ENCODE data around the gene CCDC190.
"Not testable (repeated sequence)": the region's sequence is repeated elsewhere in the genome, so short reads cannot be mapped to it uniquely, and the experiment has no call there.

The CCDC190 gene

DNA sequence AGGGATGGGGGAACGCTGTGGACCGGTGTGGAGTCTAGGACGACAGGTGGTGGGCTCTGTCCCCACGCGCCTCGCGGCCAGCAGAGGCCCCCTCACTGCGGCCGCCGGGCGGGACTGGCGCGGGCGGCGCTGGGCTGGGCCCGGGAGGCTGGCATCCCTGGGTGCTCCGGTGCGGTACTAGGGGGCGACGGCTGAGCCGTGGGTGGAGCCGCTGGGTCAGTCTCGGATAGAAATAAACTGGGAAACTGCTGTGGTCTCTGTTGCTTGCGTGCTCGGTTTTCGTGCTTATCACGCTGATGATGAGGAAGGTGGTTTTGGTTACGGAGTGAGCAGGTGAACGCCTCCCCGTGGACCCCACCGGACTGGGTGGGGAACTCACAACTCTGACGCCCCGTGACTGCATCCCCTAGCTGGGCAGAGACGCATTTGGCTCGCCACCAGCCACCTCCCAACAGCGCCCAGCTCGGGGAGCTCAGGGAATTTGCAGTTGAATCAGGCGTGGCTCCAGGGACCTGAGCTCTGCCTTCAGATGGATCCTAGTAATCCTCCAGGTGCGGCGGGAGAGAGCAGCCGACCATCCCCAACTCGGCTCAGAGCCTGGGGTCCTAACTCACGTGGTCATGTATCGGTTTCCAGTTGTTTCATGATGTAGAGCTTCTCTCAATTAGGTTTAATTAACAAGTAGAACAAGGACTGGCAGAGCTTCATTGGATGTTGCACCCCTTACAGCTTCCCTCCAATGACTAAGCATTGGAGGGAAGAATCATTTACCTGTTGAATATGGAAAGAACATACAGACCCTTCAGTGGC lies 38.4 kb downstream of the CCDC190 start:
- no peaks in the 10 kb centered on the region for H3K36me3 ChIP-seq (ENCODE audit: insufficient read depth)
- H3K4me1 ChIP-seq (ENCODE audit: low read depth, poor library complexity, severe bottlenecking) = no peaks in the 10 kb centered on the region
- no peak overlapping the region for H2AFZ ChIP-seq (ENCODE audit: low read depth)
- TF ChIP-seq, protein P1, sequence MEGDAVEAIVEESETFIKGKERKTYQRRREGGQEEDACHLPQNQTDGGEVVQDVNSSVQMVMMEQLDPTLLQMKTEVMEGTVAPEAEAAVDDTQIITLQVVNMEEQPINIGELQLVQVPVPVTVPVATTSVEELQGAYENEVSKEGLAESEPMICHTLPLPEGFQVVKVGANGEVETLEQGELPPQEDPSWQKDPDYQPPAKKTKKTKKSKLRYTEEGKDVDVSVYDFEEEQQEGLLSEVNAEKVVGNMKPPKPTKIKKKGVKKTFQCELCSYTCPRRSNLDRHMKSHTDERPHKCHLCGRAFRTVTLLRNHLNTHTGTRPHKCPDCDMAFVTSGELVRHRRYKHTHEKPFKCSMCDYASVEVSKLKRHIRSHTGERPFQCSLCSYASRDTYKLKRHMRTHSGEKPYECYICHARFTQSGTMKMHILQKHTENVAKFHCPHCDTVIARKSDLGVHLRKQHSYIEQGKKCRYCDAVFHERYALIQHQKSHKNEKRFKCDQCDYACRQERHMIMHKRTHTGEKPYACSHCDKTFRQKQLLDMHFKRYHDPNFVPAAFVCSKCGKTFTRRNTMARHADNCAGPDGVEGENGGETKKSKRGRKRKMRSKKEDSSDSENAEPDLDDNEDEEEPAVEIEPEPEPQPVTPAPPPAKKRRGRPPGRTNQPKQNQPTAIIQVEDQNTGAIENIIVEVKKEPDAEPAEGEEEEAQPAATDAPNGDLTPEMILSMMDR (conservative IDR thresholded peaks at IDR 0.05; ENCODE audit: low read depth, low read length) = no peak
- no peak overlapping the region for H3K4me3 ChIP-seq (IDR thresholded peaks at IDR 0.05; ENCODE audit: insufficient read depth, low read depth, low read length)
- H3K9ac ChIP-seq = no peak overlapping the region
- H3K27ac ChIP-seq = no peak overlapping the region
- no peaks in the 10 kb centered on the region for H3K79me2 ChIP-seq (ENCODE audit: insufficient read depth, low read depth)
- no peaks in the 10 kb centered on the region for H4K20me1 ChIP-seq (ENCODE audit: insufficient read depth)
- no peak overlapping the region for H3K4me2 ChIP-seq
- no peaks in the 10 kb centered on the region for H3K27me3 ChIP-seq (ENCODE audit: insufficient read depth, low read depth)

DNA sequence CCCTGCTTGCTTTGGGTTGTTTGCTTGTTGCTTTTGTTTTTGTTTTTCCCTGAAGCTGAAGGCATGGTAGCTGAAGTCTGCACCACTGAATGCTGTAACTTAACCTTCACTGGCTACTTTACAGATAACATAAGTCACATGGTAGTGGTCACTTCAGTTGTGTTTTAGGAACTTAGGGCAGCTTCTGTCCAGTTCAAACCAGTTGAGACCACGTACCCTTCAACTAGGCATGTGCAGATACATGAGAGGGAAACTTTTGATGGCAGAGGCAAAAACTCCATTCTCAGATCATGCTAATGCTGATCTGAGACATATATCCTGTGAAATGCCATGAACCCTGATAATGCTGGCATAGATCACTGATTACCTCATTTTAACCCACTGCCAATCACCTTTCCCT lies 42.3 kb downstream of the CCDC190 start:
- H2AFZ ChIP-seq (ENCODE audit: low read depth); H4K20me1 ChIP-seq (ENCODE audit: insufficient read depth); H3K79me2 ChIP-seq (ENCODE audit: insufficient read depth, low read depth); H3K27ac ChIP-seq; H3K4me1 ChIP-seq (ENCODE audit: low read depth, poor library complexity, severe bottlenecking); H3K27me3 ChIP-seq (ENCODE audit: insufficient read depth, low read depth); H3K4me2 ChIP-seq; H3K36me3 ChIP-seq (ENCODE audit: insufficient read depth); H3K4me3 ChIP-seq (IDR thresholded peaks at IDR 0.05; ENCODE audit: insufficient read depth, low read depth, low read length); H3K9ac ChIP-seq: not testable (repeated sequence)

DNA sequence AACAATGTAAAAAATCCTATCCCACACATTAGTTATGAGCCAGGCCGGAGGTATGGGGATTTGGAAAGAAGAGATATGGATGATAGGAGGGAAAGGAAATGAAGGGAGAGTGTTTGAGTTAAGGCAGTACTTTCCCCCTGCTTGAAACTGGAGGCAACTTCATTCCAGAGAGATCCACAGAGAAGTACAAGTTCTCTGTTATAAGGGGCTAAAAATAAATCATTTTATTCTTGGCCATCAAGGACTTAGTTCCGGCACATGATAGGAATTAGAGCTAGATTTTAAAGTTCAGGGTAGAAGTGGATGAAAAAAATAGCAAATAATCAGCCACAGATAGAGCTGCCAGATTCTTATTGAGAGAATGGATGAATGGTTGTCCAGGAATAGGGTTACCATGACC lies 42.8 kb downstream of the CCDC190 start:
- not testable (repeated sequence) for H3K4me3 ChIP-seq (IDR thresholded peaks at IDR 0.05; ENCODE audit: insufficient read depth, low read depth, low read length); H2AFZ ChIP-seq (ENCODE audit: low read depth); H3K27ac ChIP-seq; H4K20me1 ChIP-seq (ENCODE audit: insufficient read depth); H3K9ac ChIP-seq; H3K36me3 ChIP-seq (ENCODE audit: insufficient read depth); H3K4me1 ChIP-seq (ENCODE audit: low read depth, poor library complexity, severe bottlenecking); H3K4me2 ChIP-seq; H3K27me3 ChIP-seq (ENCODE audit: insufficient read depth, low read depth); H3K79me2 ChIP-seq (ENCODE audit: insufficient read depth, low read depth)

DNA sequence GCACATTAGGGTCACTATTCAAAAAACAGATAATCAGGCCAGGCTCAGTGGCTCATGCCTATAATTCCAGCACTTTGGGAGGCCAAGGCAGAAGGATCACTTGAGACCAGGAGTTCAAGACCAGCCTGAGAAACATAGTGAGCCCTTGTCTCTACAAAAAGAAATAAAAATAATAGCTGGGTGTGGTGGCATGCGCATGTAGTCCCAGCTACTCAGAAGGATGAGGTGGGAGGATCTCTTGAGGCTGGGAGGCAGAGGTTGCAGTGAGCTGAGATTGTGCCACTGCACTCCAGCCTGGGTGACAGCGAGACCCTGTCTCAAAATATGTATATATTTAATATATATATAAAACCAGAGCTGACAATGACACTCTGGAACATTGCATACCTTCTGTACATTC lies 48.6 kb downstream of the CCDC190 start:
- not testable (repeated sequence) for H2AFZ ChIP-seq (ENCODE audit: low read depth); H3K9ac ChIP-seq; H3K4me2 ChIP-seq; H3K27ac ChIP-seq; H3K36me3 ChIP-seq (ENCODE audit: insufficient read depth); H3K4me1 ChIP-seq (ENCODE audit: low read depth, poor library complexity, severe bottlenecking); H3K4me3 ChIP-seq (IDR thresholded peaks at IDR 0.05; ENCODE audit: insufficient read depth, low read depth, low read length); H3K79me2 ChIP-seq (ENCODE audit: insufficient read depth, low read depth); H3K27me3 ChIP-seq (ENCODE audit: insufficient read depth, low read depth); H4K20me1 ChIP-seq (ENCODE audit: insufficient read depth)

- not testable (repeated sequence) for H3K27ac ChIP-seq; H4K20me1 ChIP-seq (ENCODE audit: insufficient read depth); H3K9ac ChIP-seq; H2AFZ ChIP-seq (ENCODE audit: low read depth); H3K36me3 ChIP-seq (ENCODE audit: insufficient read depth); H3K4me3 ChIP-seq (IDR thresholded peaks at IDR 0.05; ENCODE audit: insufficient read depth, low read depth, low read length); H3K4me2 ChIP-seq; H3K4me1 ChIP-seq (ENCODE audit: low read depth, poor library complexity, severe bottlenecking); H3K27me3 ChIP-seq (ENCODE audit: insufficient read depth, low read depth); H3K79me2 ChIP-seq (ENCODE audit: insufficient read depth, low read depth)
Measured at GRCh38 chr1:162807503-162807902, 53.5 kb downstream of the CCDC190 start.
